Measurements from ENCODE around the gene SLC13A4.

- TF ChIP-seq STAT6 (CRISPR knock-in tag; IDR thresholded peaks at IDR 0.05; ENCODE audit: borderline replicate concordance) (no peak), JUND (CRISPR knock-in tag; IDR thresholded peaks at IDR 0.05) (no peak), FOXA1 (IDR thresholded peaks at IDR 0.05) (no peak), FOXA1 (CRISPR knock-in tag; IDR thresholded peaks at IDR 0.05) (no peak), ZNF556 (CRISPR knock-in tag; IDR thresholded peaks at IDR 0.05; ENCODE audit: borderline replicate concordance) (no peak), POLR2A (IDR thresholded peaks at IDR 0.05; ENCODE audit: insufficient read depth in 1 of 2, low read depth in 2 of 2, low read length in 2 of 2) (no peak), SP1 (IDR thresholded peaks at IDR 0.05) (no peak), SP1 (CRISPR knock-in tag; IDR thresholded peaks at IDR 0.05) (no peak), ZNF44 (CRISPR knock-in tag; IDR thresholded peaks at IDR 0.05) (no peak), TFDP2 (CRISPR knock-in tag; IDR thresholded peaks at IDR 0.05) (no peak), ZNF687 (CRISPR knock-in tag; IDR thresholded peaks at IDR 0.05) (no peak)
These were observed 14.4 kb upstream of the SLC13A4 start for GRCh38 chr7:135742371-135742770.

Data from HepG2 (cell line).